GM12878 (cell line): Measurements from ENCODE around the gene RBM18. TPM values are rescaled to one million over a fixed set of nuclear protein-coding genes. Genes with fewer than 3 reads are reported as not detected.

Source experiments
- BACH1 ChIP-seq: fragments of 450-650 bp; IDR thresholded peaks from 2 replicates; pipeline ENCODE4 v1.6.1; 2017; ENCODE audit warnings: mild to moderate bottlenecking, borderline replicate concordance
- BCLAF1 ChIP-seq: fragments of 450-650 bp; IDR thresholded peaks from 2 replicates; pipeline ENCODE4 v1.6.1; 2017; ENCODE audit warnings: antibody characterized with exemption, mild to moderate bottlenecking, moderate library complexity
- BHLHE40 ChIP-seq, 2 experiments: fragments of 450-650 bp in 1 of 2; IDR thresholded peaks; 2 replicates each; pipeline ENCODE4 v1.6.1; 2011 to 2017; ENCODE audit warnings: low read depth in 2 of 2, borderline replicate concordance in 1 of 2, improper control_type of control experiment in 1 of 2, low read length in 1 of 2, mild to moderate bottlenecking in 1 of 2
- CREB1 ChIP-seq: IDR thresholded peaks from 2 replicates; pipeline ENCODE4 v1.6.1; 2012; ENCODE audit warnings: low read depth, mild to moderate bottlenecking, inconsistent platforms
- IKZF2 ChIP-seq, 2 experiments: fragments of 450-650 bp; IDR thresholded peaks; 2 replicates each; pipeline ENCODE4 v1.6.1; 2017; ENCODE audit warnings: mild to moderate bottlenecking in 2 of 2, moderate library complexity in 2 of 2
- MLLT1 ChIP-seq: fragments of 450-650 bp; IDR thresholded peaks from 2 replicates; pipeline ENCODE4 v1.6.1; 2016; ENCODE audit warnings: mild to moderate bottlenecking
- NFIC ChIP-seq: IDR thresholded peaks from 2 replicates; pipeline ENCODE4 v1.6.1; 2012; ENCODE audit warnings: low read depth, mild to moderate bottlenecking, inconsistent platforms, low read length, moderate library complexity
- PAX8 ChIP-seq: fragments of 450-650 bp; IDR thresholded peaks from 2 replicates; pipeline ENCODE4 v1.6.1; 2017; ENCODE audit warnings: mild to moderate bottlenecking, moderate library complexity
- PKNOX1 ChIP-seq: fragments of 450-650 bp; IDR thresholded peaks from 2 replicates; pipeline ENCODE4 v1.6.1; 2016; ENCODE audit warnings: mild to moderate bottlenecking
- POLR2A ChIP-seq: IDR thresholded peaks from 2 replicates; pipeline ENCODE4 v1.6.1; 2011; ENCODE audit warnings: low read depth, mild to moderate bottlenecking, low read length
- RAD51 ChIP-seq: fragments of 450-650 bp; IDR thresholded peaks from 2 replicates; pipeline ENCODE4 v1.6.1; 2016; ENCODE audit warnings: moderate library complexity, mild to moderate bottlenecking, inconsistent platforms
- REST ChIP-seq: IDR thresholded peaks from 2 replicates; pipeline ENCODE4 v1.6.1; 2012; ENCODE audit warnings: mild to moderate bottlenecking, low read depth, low read length
- SKIL ChIP-seq: fragments of 450-650 bp; IDR thresholded peaks from 2 replicates; pipeline ENCODE4 v1.6.1; 2017; ENCODE audit warnings: mild to moderate bottlenecking, low read depth, inconsistent platforms; ENCODE audit not compliant: poor library complexity, severe bottlenecking
- SMARCA5 ChIP-seq: fragments of 450-650 bp; IDR thresholded peaks from 2 replicates; pipeline ENCODE4 v1.6.1; 2017; ENCODE audit warnings: mild to moderate bottlenecking
- SUZ12 ChIP-seq: fragments of 200-600 bp; sonication (generic); IDR thresholded peaks from one replicate; pipeline ENCODE4 v1.6.1; 2018; ENCODE audit warnings: antibody characterized with exemption, mild to moderate bottlenecking; ENCODE audit not compliant: unreplicated experiment
- USF1 ChIP-seq: IDR thresholded peaks from 2 replicates; pipeline ENCODE4 v1.6.1; 2011; ENCODE audit warnings: borderline replicate concordance, low read depth, mild to moderate bottlenecking, moderate library complexity, mixed read lengths, low read length; ENCODE audit not compliant: insufficient read depth; ENCODE audit errors: extremely low read length
- ZBED1 ChIP-seq: IDR thresholded peaks from 2 replicates; pipeline ENCODE4 v1.6.1; 2016; ENCODE audit warnings: borderline replicate concordance
- polyA plus RNA-seq, 11 experiments: library from polyadenylated mRNA; depleted of rRNA in 4 of 11; unstranded in 6 of 11; stranded (reverse) in 5 of 11; fragments of >200 nt; fragmentation: Nextera tagmentation in 4 of 11; fragmentation: Illumina TruSeq in 1 of 11; extraction: Ambion mirVana in 4 of 11; extraction: Trizol in 1 of 11; gene quantifications; 1 replicate in 1 of 11; 2 replicates in 10 of 11; pipeline versions ENCODE4 v1.2.1 to v1.2.3, GENCODE V29; 2011 to 2016; ENCODE audit warnings: inconsistent platforms in 2 of 11, missing spikeins in 2 of 11, low read depth in 1 of 11
- total RNA-seq, 4 experiments: library from RNA; depleted of rRNA in 3 of 4; stranded (reverse); fragments of >200 nt in 3 of 4; fragmentation: Illumina TruSeq in 1 of 4; extraction: Trizol in 1 of 4; gene quantifications; 2 replicates each; pipeline versions ENCODE4 v1.2.1 to v1.2.3, GENCODE V29; 2013 to 2021

RBM18 gene
- total and polyA plus RNA-seq, 10 of the 15 experiments (the other 5 are each of a cell fraction or from before 2014, with no cell fraction given) = 6.4 to 46.8 (median 30.4) TPM

GRCh38 chr9:122265149-122265915 lies 692 bp upstream of the RBM18 start (continued):
- TF ChIP-seq ZBED1 (peak; percentile 37; the same call in 1 of the 2 replicates), REST (no peak), IKZF2 (IDR thresholded peaks at IDR 0.05) (no peak), BCLAF1 (no peak), SKIL (peak; percentile 23), MLLT1 (0 out of 2 replicates have a peak, but pooled peaks have one; percentile 15), SUZ12 (no peak), NFIC (no peak), BACH1 (0 out of 2 replicates have a peak, but pooled peaks have one; percentile 17), POLR2A (no peak), RAD51 (peak; percentile 97), USF1 (peak; percentile 76), PAX8 (0 out of 2 replicates have a peak, but pooled peaks have one; percentile 59), BHLHE40 (IDR thresholded peaks at IDR 0.05; ENCODE audit: borderline replicate concordance in 1 of 2, low read depth in 2 of 2, low read length in 1 of 2) (peak; percentile 92 to 95), SMARCA5 (peak; percentile 31; the same call in 1 of the 2 replicates), PKNOX1 (no peak), CREB1 (peak; percentile 95)
